Pons (tissue), 1 donor: ENCODE results near the gene ELL.
"Not testable (repeated sequence)": the region's sequence is repeated elsewhere in the genome, so short reads cannot be mapped to it uniquely, and the experiment has no call there.

Experiments used
- DNase-seq: peaks from one replicate; pipeline ENCODE4 v3.0.0-alpha.2; 2016; ENCODE audit warnings: low spot score

The ELL gene

DNA sequence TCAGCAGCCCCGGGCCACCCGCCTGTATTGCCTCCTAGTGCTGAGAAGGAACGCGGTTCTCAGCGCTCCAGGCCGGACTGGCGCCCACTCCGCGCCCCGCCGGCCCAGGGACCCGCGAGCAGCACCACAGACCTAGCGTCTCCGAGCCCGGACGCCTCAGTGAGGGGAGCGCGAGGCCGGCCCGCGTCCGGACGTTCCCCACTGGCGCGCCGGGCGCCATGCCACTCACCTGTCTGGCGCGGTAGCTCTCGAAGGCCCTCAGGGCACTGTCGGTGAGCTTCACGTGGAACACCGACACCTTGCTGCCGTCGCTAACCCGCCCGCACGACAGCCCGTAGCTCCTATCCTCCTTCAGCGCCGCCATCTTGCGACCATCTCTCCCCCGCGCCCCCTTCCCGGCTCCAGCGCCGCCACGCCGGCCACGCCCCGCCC lies at the start of gene ELL:
ELL (minus strand) TSS at position 379 of the 432 bp plus-strand sequence; CDS start at position 364, 15 bp downstream.
- DNase-seq, result no peak

DNA sequence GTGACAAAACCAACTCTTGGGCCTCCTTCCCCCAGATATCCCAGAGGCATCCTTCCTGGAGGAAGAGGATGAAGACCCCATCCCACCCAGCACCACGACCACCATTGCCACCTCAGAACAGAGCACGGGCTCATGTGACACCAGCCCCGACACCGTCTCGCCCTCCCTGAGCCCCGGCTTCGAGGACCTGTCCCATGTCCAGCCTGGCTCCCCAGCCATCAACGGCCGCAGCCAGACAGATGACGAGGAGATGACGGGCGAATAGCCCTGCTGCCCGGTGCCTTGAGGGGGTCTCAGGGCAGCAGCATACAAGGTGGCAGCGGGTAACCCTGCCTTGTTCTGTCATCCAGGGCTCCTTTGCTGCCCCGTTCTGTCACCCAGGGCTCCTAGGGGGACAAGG lies 46.5 kb upstream of the ELL start:
- no peak for DNase-seq

DNA sequence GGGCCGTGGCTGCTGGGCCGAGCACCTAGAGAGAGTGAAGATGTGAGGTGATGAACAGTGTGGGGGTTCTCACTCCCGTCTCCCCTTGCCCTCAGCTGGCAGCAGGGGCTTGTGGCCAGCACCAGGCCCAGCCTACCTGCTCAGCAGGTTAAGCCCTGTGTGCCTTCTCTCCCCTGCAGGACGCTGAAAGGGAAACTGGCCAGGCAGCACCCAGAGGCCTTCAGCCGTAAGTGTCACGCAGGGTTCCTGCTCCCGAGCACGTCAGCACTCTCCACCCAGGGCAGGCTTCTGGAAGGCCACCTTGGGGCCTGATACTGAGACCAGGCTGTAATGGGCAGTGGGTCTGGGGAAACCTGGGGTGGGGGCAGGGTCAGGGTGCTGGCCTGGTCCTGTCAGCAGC lies 45.1 kb upstream of the ELL start:
- no peak for DNase-seq

DNA sequence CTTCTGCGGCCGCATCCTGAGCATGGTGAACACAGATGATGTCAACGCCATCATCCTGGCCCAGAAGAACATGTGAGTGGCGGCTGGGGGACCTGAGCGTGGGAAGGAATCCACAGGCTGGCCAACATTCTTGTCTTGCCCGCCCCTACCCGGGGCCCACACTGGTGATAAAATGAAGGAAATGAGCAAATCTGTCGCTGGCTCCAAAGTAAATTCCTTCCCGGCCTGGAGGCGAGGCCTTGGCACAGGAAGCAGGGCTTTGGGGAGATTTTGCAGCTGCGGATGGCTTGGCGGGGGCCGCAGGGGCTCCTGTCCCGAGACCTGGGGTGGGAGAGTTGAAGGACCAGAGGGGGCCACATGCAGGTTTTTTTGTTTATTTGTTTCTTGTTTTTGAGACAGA lies 40.2 kb upstream of the ELL start:
- no peak for DNase-seq

DNA sequence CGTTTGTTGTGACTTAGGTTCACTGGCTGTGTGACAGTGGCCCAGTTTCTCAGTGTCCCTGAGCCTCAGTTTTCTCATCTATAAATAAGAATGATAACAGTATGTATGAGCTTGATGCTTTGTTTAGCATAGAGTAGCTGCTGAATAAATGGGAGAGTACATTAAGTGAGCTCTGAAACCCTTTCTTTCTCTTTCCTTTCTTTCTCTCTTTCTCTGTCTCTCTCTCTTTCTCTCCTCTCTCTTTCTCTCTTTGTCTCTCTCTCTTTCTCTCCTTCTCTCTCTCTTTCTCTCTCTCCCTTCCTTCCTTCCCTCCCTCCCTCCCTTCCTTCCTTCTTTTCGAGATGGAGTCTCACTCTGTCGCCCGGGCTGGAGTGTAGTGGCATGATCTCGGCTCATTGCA lies 37.8 kb upstream of the ELL start:
- no peak for DNase-seq

DNA sequence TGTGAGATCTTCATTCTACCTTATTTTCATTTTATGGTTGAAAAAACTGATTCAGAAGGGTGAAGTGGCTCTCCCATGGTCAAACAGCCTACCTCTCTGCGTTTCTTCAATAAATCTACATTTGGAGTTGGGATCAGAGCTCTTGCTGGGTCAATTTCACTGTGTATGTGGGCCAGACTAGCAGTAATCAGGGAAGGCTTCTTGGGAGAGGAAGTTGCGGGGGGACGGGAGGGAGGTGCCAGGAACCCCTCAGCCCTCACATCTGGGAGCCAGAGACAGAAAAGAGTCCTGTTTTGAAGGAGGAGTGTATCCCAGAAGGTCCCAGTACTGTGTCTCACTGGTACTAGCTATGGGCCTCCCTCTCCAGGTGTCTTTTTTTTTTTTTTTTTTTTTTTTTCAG lies 36.7 kb upstream of the ELL start:
- no peak for DNase-seq

DNA sequence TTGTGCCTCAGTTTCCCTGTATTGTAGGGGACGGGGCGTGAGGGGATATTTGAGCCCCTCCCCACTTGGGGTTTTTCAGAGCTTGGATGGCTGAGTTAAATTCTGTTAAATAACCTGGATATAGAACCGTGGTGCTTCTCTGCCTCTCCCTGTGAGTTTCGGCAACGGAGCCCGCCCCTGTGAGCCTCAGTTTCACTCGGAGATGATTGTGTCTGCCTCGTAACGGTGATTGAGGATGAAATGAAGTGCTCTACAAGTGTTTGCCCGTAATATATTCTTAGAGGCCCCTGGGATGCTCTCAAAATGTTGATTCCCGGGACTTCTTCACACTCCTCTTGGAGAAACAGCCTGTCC lies 36.3 kb upstream of the ELL start:
- DNase-seq, result no peak

DNA sequence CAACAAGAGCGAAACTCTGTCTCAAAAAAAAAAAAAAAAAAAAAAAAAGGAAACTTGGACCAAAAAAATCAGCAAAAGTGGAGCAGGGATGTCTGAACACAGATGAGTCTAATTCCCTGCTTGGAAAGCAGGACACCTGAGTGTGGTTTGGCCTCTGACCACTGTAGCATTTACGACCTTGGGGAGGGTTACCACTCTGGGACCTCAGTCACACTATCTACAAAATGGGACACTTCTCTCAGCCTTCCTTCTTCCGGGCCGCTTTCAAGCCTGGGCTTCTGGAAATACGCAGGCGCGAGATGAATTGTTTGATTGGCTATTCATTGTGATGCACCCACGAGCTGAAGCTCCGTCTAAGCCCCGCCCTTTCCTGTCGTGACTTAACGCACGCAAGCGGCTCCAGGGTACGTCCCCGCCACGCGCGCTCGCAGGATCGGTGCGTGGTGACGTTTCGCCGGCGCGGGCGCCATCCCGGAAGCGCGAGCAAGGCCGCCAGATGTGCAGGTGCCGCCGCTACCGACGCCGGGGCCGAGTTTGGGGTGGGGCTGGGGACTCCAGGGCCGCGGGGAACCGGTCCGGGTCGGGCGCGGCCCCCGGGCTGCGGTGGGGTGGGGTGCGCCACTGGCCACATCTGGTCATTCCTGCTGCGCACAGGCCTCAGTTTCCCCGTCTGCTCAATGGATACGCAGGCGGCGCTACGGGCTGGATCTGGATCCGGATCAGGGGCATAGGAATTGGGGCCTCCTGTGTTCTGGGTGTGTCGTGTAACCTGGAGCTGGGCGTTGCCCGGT lies 35.7 kb upstream of the ELL start, which contains the start of gene KXD1:
KXD1 (plus strand) TSS at position 460 of the 791 bp plus-strand sequence. CDS start 4,187 bp downstream, outside the sequence.
- DNase-seq, result peak; percentile 99

DNA sequence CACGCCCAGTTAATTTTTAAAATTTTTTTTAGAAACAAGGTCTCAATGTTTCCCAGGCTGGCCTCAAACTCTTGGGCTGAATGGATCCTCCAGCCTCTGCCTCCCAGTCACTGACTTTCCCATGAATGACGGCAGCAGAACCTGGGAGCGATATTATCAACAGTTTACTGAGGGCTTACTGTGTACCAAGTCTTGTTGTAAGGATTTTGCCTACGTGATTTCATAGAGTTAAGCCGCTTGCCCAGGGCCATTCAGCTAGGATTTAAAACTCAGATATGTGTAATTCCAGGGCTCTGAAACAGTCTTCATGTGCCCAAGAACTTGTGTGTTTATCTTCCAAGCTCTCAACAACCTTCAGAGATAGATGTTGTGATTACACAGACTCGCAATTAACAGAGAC lies 29.8 kb upstream of the ELL start:
- no peak for DNase-seq

DNA sequence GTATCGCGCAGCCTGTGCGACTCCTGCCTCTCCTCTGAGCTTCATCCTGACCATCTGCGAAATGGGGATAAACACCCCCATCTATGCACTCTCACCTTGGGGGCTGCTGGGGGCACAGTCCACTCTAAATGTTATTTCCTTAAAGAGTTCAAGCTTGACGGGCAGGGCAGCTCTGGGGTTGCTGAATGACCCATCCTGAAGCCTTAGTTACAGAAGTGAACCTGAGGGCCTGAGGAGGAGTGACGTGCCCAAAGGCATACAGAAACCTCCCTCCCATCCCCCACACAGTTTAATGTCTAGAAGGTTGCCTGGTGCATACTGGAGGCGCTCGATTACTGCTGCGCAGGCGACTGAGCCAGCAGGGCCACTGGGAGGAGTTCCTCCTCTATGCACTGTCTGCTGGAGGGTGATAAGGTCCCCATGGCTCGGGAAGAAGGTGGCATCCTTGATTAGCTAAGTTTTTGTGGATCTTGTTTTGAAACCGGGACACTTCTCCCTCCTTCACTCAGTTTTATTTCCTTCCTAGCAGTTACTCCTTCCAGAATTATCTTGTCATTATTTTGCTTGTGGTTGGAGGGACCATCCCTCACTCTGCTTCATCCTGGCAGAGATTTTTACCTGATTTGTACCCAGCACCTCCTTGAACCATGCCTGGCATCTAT lies 22.1 kb upstream of the ELL start:
- DNase-seq, result peak; percentile 57

DNA sequence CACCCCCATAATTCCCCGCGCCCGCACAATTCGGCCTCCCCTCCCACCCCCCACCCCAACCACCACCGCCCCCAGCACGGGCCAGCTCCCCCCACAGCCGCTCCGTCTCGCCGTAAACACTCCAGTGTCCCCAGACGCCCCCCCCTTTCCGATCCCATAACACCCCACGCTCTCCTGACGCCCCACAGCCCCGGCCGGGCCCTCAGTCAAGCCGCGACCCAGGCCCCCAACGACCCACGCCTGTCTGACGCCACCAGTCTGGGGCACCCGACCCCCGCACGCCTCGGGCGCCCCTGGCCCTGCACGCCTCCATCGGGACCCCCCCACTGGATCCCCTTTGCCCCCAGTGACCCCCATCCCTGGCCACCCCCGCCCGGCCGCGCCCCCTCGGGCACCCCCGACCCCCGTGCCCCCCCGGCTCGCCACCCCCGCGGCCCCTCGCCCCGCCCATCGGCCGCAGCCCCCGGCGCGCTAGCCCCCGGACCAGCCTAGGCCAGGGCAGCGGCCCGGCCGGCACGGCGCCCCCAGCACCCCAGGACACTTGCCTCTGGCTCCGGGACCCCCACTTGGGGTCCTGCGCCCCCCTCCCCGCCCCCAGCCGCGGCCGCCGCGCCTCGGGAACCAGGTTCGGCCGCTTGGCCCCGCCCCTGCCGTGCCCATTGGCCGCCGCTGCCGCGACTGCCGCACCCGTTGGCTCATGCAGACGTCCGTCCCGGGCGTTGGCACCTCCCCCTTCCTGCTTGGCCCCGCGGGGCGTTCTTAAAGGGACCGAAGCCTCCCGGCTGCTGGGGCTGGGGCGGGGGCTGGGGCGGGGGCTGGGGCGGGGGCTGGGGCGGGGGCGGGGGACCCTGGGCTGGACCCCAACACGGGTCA lies 21.3 kb upstream of the ELL start, which contains the start of gene FKBP8:
FKBP8 (minus strand) TSS at position 633 of the 873 bp plus-strand sequence. CDS start 1,603 bp downstream, outside the sequence.
- DNase-seq, result peak; percentile 83

DNA sequence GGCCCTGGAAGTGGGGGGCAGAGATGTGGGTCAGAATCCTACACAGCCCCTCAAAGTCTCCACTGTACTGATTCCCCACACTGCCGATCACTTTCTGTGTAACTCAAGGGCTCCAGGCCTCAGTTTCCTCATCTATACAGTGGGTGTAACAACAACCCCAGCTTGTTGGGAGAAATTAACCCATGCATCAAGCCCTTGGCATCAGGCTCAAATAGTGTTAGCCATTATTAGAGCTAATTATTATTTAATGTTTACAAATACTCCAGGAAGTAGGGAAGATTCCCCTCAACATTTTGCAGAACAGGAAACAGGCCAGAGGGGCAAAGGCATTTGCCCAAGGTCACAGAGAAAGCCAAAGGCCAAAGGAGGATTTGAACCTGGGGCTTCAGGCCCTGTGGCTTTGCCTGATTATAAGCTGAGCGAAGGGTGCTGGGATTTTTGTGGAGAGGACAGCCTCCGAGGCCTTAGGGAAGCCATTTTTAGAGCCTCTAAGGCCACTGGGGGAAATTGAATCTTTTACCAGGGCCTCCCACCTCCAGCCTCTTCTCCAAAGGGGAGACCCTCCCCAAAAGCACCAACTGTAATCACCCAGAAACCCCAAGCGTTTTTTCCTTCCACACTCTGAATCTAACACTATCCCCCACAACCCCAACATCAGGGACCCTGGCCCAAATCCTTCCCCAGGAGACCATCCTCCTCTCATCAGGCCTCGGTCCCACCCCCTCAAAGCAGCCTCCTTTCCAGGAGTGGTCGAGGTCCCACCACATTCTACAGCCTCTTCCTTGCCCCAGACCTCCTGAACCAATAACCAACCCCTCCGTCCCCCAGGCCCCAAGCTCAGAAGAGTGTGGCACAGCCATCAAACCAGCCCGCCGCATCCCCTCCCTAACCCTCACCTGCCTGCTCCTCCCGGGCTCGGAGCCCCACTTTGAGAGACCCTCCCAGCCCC lies 20.4 kb upstream of the ELL start:
- no peak for DNase-seq

DNA sequence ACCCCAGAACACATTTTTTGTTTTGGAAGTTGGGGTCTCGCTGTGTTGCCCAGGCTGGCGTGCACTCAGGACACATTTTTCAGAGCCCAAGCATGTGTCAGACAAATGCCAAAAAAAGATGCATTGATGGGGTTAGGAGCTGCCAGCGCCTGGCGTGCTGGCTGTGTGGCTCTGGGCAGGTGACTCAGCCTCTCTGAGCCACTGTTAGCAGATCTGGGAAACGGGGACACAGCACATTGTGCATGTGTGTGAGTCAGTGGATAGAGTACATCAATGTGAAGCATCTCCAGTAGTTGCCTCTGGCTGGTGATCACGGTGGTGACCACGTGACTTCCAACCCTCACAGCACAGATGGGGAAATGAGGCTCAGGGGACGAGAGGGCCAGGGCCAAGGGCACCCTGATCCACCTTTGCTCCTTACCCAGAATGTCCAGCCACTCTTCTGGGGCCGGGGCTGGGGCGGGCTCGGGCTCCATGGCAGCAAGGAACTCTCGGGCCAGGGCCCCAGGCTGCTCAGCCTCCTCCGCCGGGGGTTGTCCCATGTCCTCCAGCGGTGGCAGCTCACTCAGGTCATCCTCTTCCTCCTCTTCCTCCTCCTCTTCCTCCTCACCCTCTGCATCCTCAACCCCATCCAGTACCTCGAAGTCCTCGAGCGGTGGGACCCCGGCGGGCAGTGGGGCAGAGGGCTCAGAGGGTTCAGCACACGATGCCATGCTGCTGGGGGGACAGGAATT lies 19.6 kb upstream of the ELL start:
- DNase-seq, result no peak

DNA sequence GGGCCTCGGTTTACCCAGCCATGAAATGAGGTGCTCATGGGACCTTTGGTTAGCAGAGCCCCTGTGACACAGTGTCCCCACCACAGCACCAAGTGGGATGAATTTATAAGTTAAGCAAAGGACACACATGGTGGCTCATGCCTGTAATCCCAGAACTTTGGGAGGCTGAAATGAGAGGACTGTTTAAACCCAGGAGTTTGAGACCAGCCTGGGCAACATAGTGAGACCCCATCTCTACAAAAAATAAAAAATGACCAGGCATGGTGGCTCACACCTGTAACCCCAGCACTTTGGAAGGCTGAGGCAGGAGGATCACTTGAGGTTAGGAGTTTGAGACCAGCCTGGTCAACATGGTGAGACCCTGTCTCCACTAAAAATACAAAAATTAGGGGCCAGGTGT lies 18.3 kb upstream of the ELL start:
- not testable (repeated sequence) for DNase-seq

DNA sequence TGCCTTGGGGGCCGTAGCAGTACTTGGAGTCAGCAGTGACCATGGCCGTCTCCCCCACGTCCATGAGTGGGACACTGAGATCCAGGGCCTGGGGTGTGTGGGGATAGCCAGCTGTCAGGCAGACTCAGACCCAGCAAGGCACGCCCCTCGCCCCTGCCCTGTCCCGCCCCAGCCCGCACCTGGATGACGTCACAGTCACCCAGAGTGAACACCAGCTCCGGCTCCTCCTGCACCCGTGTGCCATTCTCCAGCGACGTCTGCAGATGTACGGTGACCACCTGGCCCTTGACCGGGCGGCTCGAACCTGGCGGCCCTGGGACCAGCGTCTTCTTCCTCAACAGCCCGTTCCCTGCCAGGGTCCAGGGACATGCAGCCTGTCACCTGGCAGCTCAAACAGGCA lies 17.5 kb upstream of the ELL start:
- DNase-seq, result no peak

DNA sequence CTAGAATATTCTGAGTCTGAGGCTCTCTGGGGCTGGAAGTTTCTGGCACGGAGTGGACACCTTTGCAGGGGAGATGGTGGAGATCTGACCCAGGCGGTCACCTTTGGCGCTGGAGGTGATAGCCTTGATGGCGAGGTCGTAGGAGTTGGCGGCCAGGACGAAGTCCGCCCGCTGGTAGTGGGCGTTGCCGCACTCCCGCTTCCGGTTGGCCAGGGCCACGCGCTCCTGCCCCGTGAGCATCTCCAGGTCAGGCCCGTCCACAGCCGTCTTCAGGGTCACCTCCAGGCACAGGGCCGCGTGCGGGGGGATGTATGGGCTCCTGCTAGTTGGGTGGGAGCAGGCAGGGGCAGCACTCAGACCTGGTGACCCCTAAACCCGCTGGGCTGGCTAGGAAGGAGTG lies 16.2 kb upstream of the ELL start:
- no peak for DNase-seq

DNA sequence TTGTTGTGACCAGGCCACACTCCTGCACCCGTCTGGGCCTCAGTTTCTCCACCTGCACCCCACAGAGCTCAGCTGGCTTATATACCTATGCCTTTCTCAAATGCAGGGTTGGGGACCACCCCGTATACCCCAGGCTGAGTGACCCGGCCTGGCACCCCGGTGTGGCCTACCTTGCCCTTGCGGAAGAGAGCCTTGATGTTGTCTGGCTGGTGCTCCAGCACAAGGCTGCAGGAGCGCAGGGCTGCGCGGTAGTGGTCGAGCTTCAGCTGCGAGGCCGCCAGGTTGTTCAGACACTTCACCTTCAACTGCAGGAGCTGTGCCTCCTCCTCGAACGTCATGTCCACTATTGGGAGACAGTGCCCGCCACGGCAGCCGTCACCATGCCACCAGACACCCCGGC lies 15.6 kb upstream of the ELL start:
- DNase-seq, result no peak

DNA sequence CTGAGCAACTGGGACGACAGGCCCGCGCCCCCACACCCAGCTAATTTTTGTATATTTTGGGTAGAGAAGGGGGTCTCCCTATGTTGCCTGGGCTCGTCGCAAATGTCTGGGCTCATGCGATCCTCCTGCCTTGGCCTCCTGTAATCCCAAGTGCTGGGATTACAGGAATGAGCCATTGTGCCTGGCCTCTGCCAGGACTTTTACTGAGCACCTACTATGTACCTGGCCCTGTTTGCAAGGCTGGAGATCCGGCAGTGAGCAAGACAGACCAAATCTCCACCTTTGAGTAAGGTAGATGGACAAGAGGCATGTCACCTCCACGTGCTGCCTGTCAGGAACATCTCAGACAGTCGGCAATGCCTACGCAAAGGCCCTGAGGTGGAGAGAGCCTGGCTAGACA lies 14.6 kb upstream of the ELL start:
- no peak for DNase-seq

DNA sequence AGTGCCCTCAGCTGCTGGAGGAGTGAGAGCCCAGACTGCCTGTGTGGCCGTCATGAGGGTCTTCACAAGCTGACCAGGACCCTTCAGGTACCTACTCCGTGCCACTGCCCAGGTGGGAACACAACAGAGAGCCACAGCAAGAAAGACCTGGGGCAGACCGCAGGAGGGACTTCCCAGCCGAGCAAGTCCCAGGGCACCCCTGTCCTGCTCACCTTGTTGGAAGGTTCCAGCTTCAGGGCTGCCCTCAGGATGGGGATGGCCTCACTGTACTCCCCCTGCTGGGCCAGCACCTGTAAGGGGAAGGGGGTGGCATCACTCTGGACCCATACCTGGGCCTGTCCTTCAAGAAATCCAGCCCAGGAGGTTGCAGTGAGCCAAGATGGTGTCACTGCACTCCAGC lies 11.2 kb upstream of the ELL start:
- no peak for DNase-seq

DNA sequence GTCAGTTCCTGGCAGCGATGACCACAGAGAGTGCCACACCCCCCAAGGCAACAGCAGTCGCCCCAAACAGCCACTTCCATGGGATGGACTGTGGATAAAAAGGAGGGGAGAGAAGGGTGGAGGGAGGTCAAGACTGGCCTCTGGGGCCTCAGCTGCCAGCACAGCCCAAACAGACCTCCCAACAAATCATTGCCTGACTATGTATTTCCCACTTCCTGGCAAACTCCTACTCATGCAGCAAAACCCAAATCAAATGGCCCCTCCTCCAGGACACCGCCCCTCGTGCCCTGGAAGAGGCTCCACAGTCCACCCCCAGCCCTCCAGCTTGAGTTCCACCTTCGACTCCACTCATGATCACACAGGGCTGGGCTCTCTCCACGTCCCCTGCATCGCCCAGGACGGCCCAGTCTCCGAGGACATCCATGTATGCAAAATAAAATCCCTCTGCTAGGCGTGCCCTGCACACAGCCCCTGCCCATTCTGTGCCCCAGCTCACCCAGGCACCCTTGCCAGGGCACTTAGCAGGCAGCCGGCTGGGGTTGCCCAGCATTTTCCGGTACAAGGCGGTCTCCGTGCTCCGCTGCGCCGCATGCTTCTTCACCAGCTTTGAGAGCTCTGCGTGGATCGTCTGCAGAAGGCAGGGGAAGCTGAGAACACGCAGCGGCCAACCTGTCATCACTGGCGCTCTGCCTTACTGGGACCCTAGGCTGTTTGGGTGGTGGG lies 10.5 kb upstream of the ELL start:
- DNase-seq, result no peak
